Tibial nerve (tissue), 4 donors: ENCODE measurements around the gene TIMM8B. TPM values are rescaled to one million over a fixed set of nuclear protein-coding genes. Genes with fewer than 3 reads are reported as not detected.

Experiments used
- DNase-seq, 2 donors: peaks; one replicate each; pipeline ENCODE4 v3.0.0-alpha.2; 2019; ENCODE audit warnings: low spot score in 2 of 2
- H3K27ac ChIP-seq, 4 donors: fragments of 200-600 bp; sonication (generic) in 3 of 4; one replicate each; pipeline ENCODE4 v1.5.1; 2017 to 2019; ENCODE audit warnings: mild to moderate bottlenecking in 1 of 4
- H3K27me3 ChIP-seq, 2 donors: fragments of 200-600 bp; sonication (generic) in 1 of 2; one replicate each; pipeline versions ENCODE4 v1.5.1 to v1.6.0; 2017 to 2019
- H3K36me3 ChIP-seq, 3 donors: fragments of 200-600 bp; sonication (generic); one replicate each; pipeline ENCODE4 v1.5.1; 2018 to 2019
- H3K4me1 ChIP-seq, 4 donors: fragments of 200-600 bp; sonication (generic) in 3 of 4; one replicate each; pipeline ENCODE4 v1.5.1; 2017 to 2019
- H3K4me3 ChIP-seq, 4 donors: fragments of 200-600 bp; sonication (generic) in 3 of 4; one replicate each; pipeline ENCODE4 v1.5.1; 2017 to 2019; ENCODE audit warnings: mild to moderate bottlenecking in 1 of 4, moderate library complexity in 1 of 4
- H3K9me3 ChIP-seq, 4 donors: fragments of 200-600 bp; sonication (generic) in 3 of 4; one replicate each; pipeline ENCODE4 v1.5.1; 2017 to 2019
- CTCF ChIP-seq, 5 experiments: fragments of 200-600 bp in 3 of 5; fragments of 450-650 bp in 2 of 5; sonication (generic) in 3 of 5; IDR thresholded peaks; one replicate each; pipeline ENCODE4 v1.5.1; 2016 to 2019; ENCODE audit warnings: antibody characterized with exemption in 5 of 5, mild to moderate bottlenecking in 3 of 5, moderate library complexity in 2 of 5
- EP300 ChIP-seq, 2 donors: sonication (generic); formaldehyde crosslinking; IDR thresholded peaks; one replicate each; pipeline ENCODE4 v1.6.1; 2017; ENCODE audit warnings: antibody characterized with exemption in 2 of 2, mild to moderate bottlenecking in 1 of 2
- POLR2A ChIP-seq, 2 donors: fragments of 450-650 bp; IDR thresholded peaks; one replicate each; pipeline ENCODE4 v1.6.1; 2017; ENCODE audit warnings: antibody characterized with exemption in 2 of 2, mild to moderate bottlenecking in 2 of 2, moderate library complexity in 2 of 2
- WGBS, 2 donors: methylation state at CpG; one replicate each; pipeline ENCODE4 v1.1.5; 2018; 5-methylcytosine and 5-hydroxymethylcytosine counted together
- total RNA-seq, 4 donors: library from RNA; depleted of rRNA; stranded (reverse); fragments of >200 nt; gene quantifications; one replicate each; pipeline ENCODE4 v1.1.0, GENCODE V29; 2016

The TIMM8B gene
- total RNA-seq, 4 donors from 2014 or later = 16.7 to 27.9 (median 26.7) TPM

DNA sequence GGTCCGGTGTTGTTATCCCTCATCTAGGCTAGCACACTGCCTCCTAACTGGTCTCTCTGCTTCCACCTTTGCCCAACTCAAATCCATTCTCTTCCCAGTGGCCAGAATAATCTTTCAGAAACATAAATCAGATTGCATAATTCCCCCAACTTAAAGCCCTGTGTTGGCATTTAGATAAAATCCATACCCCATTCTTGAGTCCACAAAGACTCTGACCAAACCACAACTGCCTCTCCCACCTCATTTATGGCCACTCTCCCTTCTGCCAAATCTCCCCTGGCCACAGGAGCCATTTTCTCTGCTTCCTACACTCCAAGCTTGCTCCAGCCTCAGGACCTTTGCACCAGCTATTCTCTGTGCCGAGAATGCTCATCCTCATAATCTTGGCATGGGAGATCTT lies 40.5 kb upstream of the TIMM8B start:
- H3K27me3 ChIP-seq = no peaks in the 10 kb centered on the region
- no peaks in the 10 kb centered on the region for H3K9me3 ChIP-seq
- TF ChIP-seq CTCF (IDR thresholded peaks at IDR 0.05) (no peak), POLR2A (IDR thresholded peaks at IDR 0.05) (no peak), EP300 (IDR thresholded peaks at IDR 0.05) (no peak)
- 94 to 100% methylated on average over 2 of the region's 2 CpGs for WGBS, 2 donors
- H3K4me1 ChIP-seq = peaks cover 0 to 3% (median 0%) of the 10 kb centered on the region in 4 donors
- DNase-seq = no peak
- H3K4me3 ChIP-seq = no peak overlapping the region
- H3K27ac ChIP-seq = no peak overlapping the region
- H3K36me3 ChIP-seq = no peaks in the 10 kb centered on the region

GRCh38 chr11:112123129-112123528 lies 36.6 kb upstream of the TIMM8B start:
- H3K4me1 ChIP-seq = no peaks in the 10 kb centered on the region
- DNase-seq = no peak
- H3K36me3 ChIP-seq = no peaks in the 10 kb centered on the region
- no peaks in the 10 kb centered on the region for H3K9me3 ChIP-seq
- no peak for TF ChIP-seq EP300 (IDR thresholded peaks at IDR 0.05)
- no peak for TF ChIP-seq POLR2A (IDR thresholded peaks at IDR 0.05)
- no peak for TF ChIP-seq CTCF (IDR thresholded peaks at IDR 0.05)
- no peak overlapping the region for H3K27ac ChIP-seq
- no peaks in the 10 kb centered on the region for H3K27me3 ChIP-seq
- WGBS, 2 donors = 77 to 80% methylated on average over 4 of the region's 4 CpGs
- no peak overlapping the region for H3K4me3 ChIP-seq

DNA sequence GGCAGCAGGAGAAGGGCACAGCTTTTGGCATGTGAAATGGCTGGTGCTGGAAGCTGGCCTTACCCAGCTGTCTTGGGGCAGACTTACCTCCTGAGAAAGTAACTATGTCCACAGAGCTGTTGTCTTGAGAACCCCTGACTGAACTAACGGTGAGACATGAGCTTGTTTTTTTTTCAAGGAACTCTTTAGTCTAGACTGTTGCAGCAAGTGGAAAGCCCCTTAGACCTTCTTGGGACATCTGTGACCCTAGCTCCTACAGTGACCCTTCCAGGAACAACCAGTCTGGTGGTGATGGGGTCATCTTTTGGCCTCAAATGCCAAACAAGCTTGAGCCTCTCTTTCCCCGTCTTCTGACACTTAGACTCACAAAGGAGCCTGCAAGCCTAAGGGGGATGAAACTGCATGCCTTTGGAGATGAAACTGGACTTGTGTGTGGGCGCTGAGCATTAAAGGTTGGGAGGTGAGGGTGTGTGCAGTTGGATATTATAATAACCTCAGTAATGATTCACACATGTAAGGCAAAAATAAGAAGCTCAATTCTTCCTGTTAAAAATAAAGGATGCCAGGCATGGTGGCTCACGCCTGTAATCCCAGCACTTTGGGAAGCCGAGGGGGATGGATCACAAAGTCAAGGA lies 35.5 kb upstream of the TIMM8B start:
- 75 to 80% methylated on average over 5 of the region's 5 CpGs for WGBS, 2 donors
- no peaks in the 10 kb centered on the region for H3K36me3 ChIP-seq
- H3K27me3 ChIP-seq = no peaks in the 10 kb centered on the region
- H3K4me3 ChIP-seq = no peak overlapping the region
- no peaks in the 10 kb centered on the region for H3K9me3 ChIP-seq
- no peak overlapping the region for H3K27ac ChIP-seq
- no peak for DNase-seq
- TF ChIP-seq CTCF (IDR thresholded peaks at IDR 0.05) = no peak
- H3K4me1 ChIP-seq = no peaks in the 10 kb centered on the region

GRCh38 chr11:112118176-112118575 lies 31.6 kb upstream of the TIMM8B start:
- no peaks in the 10 kb centered on the region for H3K9me3 ChIP-seq
- WGBS, 2 donors = 83 to 90% methylated on average over 2 of the region's 2 CpGs
- H3K27me3 ChIP-seq = no peaks in the 10 kb centered on the region
- H3K4me1 ChIP-seq = peaks cover 0 to 5% (median 0%) of the 10 kb centered on the region in 4 donors
- no peaks in the 10 kb centered on the region for H3K36me3 ChIP-seq
- H3K4me3 ChIP-seq = no peak overlapping the region
- no peak for TF ChIP-seq EP300 (IDR thresholded peaks at IDR 0.05)
- no peak for TF ChIP-seq POLR2A (IDR thresholded peaks at IDR 0.05)
- TF ChIP-seq CTCF (IDR thresholded peaks at IDR 0.05) = no peak
- H3K27ac ChIP-seq = no peak overlapping the region
- DNase-seq = no peak

GRCh38 chr11:112115386-112115785 lies 28.8 kb upstream of the TIMM8B start:
- no peaks in the 10 kb centered on the region for H3K27me3 ChIP-seq
- no peaks in the 10 kb centered on the region for H3K36me3 ChIP-seq
- no peak for TF ChIP-seq EP300 (IDR thresholded peaks at IDR 0.05)
- TF ChIP-seq POLR2A (IDR thresholded peaks at IDR 0.05) = no peak
- TF ChIP-seq CTCF (IDR thresholded peaks at IDR 0.05) = no peak
- no peaks in the 10 kb centered on the region for H3K9me3 ChIP-seq
- H3K4me1 ChIP-seq = peaks cover 0 to 5% (median 0%) of the 10 kb centered on the region in 4 donors
- DNase-seq = no peak
- H3K4me3 ChIP-seq = no peak overlapping the region
- 70 to 72% methylated on average over 5 of the region's 5 CpGs for WGBS, 2 donors
- no peak overlapping the region for H3K27ac ChIP-seq
